Astrocyte (in vitro differentiated cells and primary cell): ENCODE data around the gene CADPS. TPM values are rescaled to one million over a fixed set of nuclear protein-coding genes. Genes with fewer than 3 reads are reported as not detected.

Source experiments
- DNase-seq: peaks from one replicate; pipeline ENCODE4 v3.0.0-alpha.2; 2010; ENCODE audit warnings: low read depth
- FAIRE-seq: peaks from 2 replicates; lab custom pipeline; 2011; peaks lifted over from hg19 to GRCh38; lab: Jason Lieb, UNC
- H2AFZ ChIP-seq: 2 replicates; pipeline ENCODE4 v1.6.0; 2012; ENCODE audit warnings: low read depth, low read length, inconsistent platforms
- H3K27ac ChIP-seq: 2 replicates; pipeline ENCODE4 v1.5.1; 2011; ENCODE audit warnings: low read depth, low read length, inconsistent platforms
- H3K27me3 ChIP-seq: 2 replicates; pipeline ENCODE4 v1.6.0; 2011; ENCODE audit warnings: low read length, inconsistent platforms; ENCODE audit not compliant: insufficient read depth
- H3K36me3 ChIP-seq: 2 replicates; pipeline ENCODE4 v1.5.1; 2011; ENCODE audit warnings: low read length, inconsistent platforms; ENCODE audit not compliant: insufficient read depth
- H3K4me1 ChIP-seq: 2 replicates; pipeline ENCODE4 v1.5.1; 2011; ENCODE audit warnings: low read length, inconsistent platforms; ENCODE audit not compliant: insufficient read depth
- H3K4me2 ChIP-seq: 2 replicates; pipeline ENCODE4 v1.6.0; 2012; ENCODE audit warnings: low read length, inconsistent platforms
- H3K4me3 ChIP-seq: 2 replicates; pipeline ENCODE4 v1.5.1; 2011; ENCODE audit warnings: low read depth, mild to moderate bottlenecking, low read length, inconsistent platforms; ENCODE audit not compliant: insufficient read depth
- H3K79me2 ChIP-seq: 2 replicates; pipeline ENCODE4 v1.6.0; 2012; ENCODE audit warnings: mild to moderate bottlenecking, low read length, inconsistent platforms; ENCODE audit not compliant: insufficient read depth
- H3K9ac ChIP-seq: 2 replicates; pipeline ENCODE4 v1.6.0; 2012; ENCODE audit warnings: mild to moderate bottlenecking, low read length, inconsistent platforms
- H3K9me3 ChIP-seq: 2 replicates; pipeline ENCODE4 v1.5.1; 2012; ENCODE audit warnings: low read depth, mild to moderate bottlenecking, low read length, inconsistent platforms; ENCODE audit not compliant: insufficient read depth
- H4K20me1 ChIP-seq: 2 replicates; pipeline ENCODE4 v1.6.0; 2012; ENCODE audit warnings: low read length, inconsistent platforms; ENCODE audit not compliant: insufficient read depth
- H3K27ac Mint-ChIP-seq: one replicate; pipeline ENCODE4 v1.8.0; 2021; ENCODE audit warnings: mild to moderate bottlenecking, mixed read lengths; ENCODE audit not compliant: unreplicated experiment
- H3K27me3 Mint-ChIP-seq: one replicate; pipeline ENCODE4 v1.8.0; 2021; ENCODE audit warnings: low read depth, mixed read lengths; ENCODE audit not compliant: unreplicated experiment
- H3K36me3 Mint-ChIP-seq: one replicate; pipeline ENCODE4 v1.8.0; 2021; ENCODE audit warnings: low read depth, mixed read lengths; ENCODE audit not compliant: unreplicated experiment
- H3K4me1 Mint-ChIP-seq: one replicate; pipeline ENCODE4 v1.8.0; 2021; ENCODE audit warnings: low read depth, mixed read lengths; ENCODE audit not compliant: unreplicated experiment
- H3K4me3 Mint-ChIP-seq: one replicate; pipeline ENCODE4 v1.8.0; 2021; ENCODE audit warnings: mild to moderate bottlenecking, moderate library complexity, mixed read lengths; ENCODE audit not compliant: unreplicated experiment
- H3K9me3 Mint-ChIP-seq: one replicate; pipeline ENCODE4 v1.8.0; 2021; ENCODE audit warnings: mild to moderate bottlenecking, mixed read lengths; ENCODE audit not compliant: unreplicated experiment
- CTCF ChIP-seq: IDR thresholded peaks from 2 replicates; pipeline ENCODE4 v1.5.1; 2011; ENCODE audit warnings: low read depth, mild to moderate bottlenecking, inconsistent platforms, low read length, moderate library complexity; ENCODE audit not compliant: insufficient read depth
- EZH2 ChIP-seq: IDR thresholded peaks from 2 replicates; pipeline ENCODE4 v1.6.1; 2012; ENCODE audit warnings: mild to moderate bottlenecking, low read length, inconsistent platforms; ENCODE audit not compliant: insufficient read depth
- total RNA-seq: library from RNA; stranded (reverse); gene quantifications from 2 replicates; pipeline ENCODE4 v1.2.1, GENCODE V29; 2021

The CADPS gene
- total RNA-seq, 1 donor from 2014 or later = 5.4 TPM

DNA sequence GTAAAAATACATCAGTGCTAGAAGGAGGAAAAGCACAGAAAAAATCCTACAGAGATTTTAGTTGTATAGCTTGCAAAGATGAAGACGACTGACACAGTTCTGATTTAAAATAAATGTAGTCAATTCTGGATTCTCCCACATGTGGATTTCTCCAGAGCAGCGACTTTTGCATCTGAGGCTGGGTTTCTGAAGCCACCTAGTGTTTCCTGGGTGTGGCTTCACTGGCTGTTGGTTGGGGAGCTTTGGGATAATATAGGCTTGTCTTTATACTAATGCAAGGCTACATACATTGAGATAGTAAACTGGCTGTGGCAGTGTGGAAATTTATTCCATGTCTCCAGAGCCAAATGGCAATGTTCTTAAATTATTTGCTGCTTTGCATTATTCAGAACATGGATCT lies 343.7 kb downstream of the CADPS start:
- Histone ChIP-seq H3K36me3 (no peaks in the 10 kb centered on the region), H4K20me1 (no peaks in the 10 kb centered on the region), H3K79me2 (no peaks in the 10 kb centered on the region), H2AFZ (no peak overlapping the region), H3K9ac (no peak overlapping the region), H3K4me1 (no peaks in the 10 kb centered on the region), H3K27me3 (no peaks in the 10 kb centered on the region), H3K4me3 (no peak overlapping the region), H3K27ac (no peak overlapping the region), H3K9me3 (no peaks in the 10 kb centered on the region), H3K4me2 (no peak overlapping the region)
- Mint-ChIP-seq H3K4me1 (no peaks in the 10 kb centered on the region), H3K27me3 (peaks cover 6% of the 10 kb centered on the region), H3K27ac (no peak overlapping the region), H3K9me3 (no peaks in the 10 kb centered on the region), H3K36me3 (no peaks in the 10 kb centered on the region), H3K4me3 (no peak overlapping the region)
- TF ChIP-seq CTCF (no peak), EZH2 (no peak)
- FAIRE-seq (no peak), DNase-seq (no peak)

DNA sequence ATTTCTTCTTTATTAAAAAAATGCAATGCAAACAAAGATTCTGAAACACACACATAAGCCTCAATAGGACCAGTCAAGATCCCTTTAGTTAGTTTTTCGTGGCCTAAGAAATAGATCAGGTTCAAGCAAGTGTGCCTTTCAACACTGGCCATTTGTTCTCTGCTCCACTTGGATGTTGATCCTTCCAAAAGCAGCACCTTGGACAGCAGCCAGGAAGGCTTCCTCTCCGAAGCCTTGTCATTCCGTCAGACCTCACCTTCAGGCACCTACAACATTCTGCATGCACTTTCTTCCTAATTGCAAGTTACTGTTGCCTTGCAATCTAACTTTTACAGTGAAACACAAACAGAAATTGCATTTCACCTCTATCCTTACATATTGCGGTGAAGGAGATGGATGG lies 346.0 kb downstream of the CADPS start:
- Histone ChIP-seq H3K9me3 (no peaks in the 10 kb centered on the region), H3K27me3 (no peaks in the 10 kb centered on the region), H4K20me1 (no peaks in the 10 kb centered on the region), H3K36me3 (no peaks in the 10 kb centered on the region), H2AFZ (no peak overlapping the region), H3K9ac (no peak overlapping the region), H3K79me2 (no peaks in the 10 kb centered on the region), H3K4me1 (no peaks in the 10 kb centered on the region), H3K4me2 (no peak overlapping the region), H3K27ac (no peak overlapping the region), H3K4me3 (no peak overlapping the region)
- H3K9me3 Mint-ChIP-seq = no peaks in the 10 kb centered on the region
- H3K4me3 Mint-ChIP-seq = no peak overlapping the region
- H3K4me1 Mint-ChIP-seq = no peaks in the 10 kb centered on the region
- no peak overlapping the region for H3K27ac Mint-ChIP-seq
- no peaks in the 10 kb centered on the region for H3K36me3 Mint-ChIP-seq
- no peak for FAIRE-seq
- TF ChIP-seq CTCF (no peak), EZH2 (no peak)
- DNase-seq = peak; percentile 15
- H3K27me3 Mint-ChIP-seq = peaks cover 7% of the 10 kb centered on the region

GRCh38 chr3:62527474-62527873 lies 347.7 kb downstream of the CADPS start:
- Mint-ChIP-seq H3K4me3 (no peak overlapping the region), H3K4me1 (no peaks in the 10 kb centered on the region), H3K27me3 (peaks cover 9% of the 10 kb centered on the region), H3K27ac (no peak overlapping the region), H3K36me3 (no peaks in the 10 kb centered on the region), H3K9me3 (no peaks in the 10 kb centered on the region)
- Histone ChIP-seq H3K4me2 (no peak overlapping the region), H4K20me1 (no peaks in the 10 kb centered on the region), H3K9me3 (no peaks in the 10 kb centered on the region), H3K27ac (no peak overlapping the region), H3K4me3 (no peak overlapping the region), H3K79me2 (no peaks in the 10 kb centered on the region), H3K4me1 (no peaks in the 10 kb centered on the region), H3K9ac (no peak overlapping the region), H3K36me3 (no peaks in the 10 kb centered on the region), H2AFZ (no peak overlapping the region), H3K27me3 (no peaks in the 10 kb centered on the region)
- FAIRE-seq (no peak), DNase-seq (peak; percentile 14)
- TF ChIP-seq EZH2 = no peak
- no peak for TF ChIP-seq CTCF
